PC-3 (cell line): ENCODE data around the gene PNLIPRP3. TPM values are rescaled to one million over a fixed set of nuclear protein-coding genes. Genes with fewer than 3 reads are reported as not detected.

Experiments
- ATAC-seq: fragments of 200-7000 bp; cut with Tn5 transposase; 2 replicates; pipeline ENCODE4 v1.9.1; 2020; ENCODE audit warnings: mild to moderate bottlenecking, moderate library complexity
- BruUV-seq: library from RNA; stranded (reverse); fragments of 400-500 nt; replicated peaks from 2 replicates; lab custom pipeline; 2021; lab: Mats Ljungman, UMichigan
- CTCF ChIA-PET: fragments of 300-600 bp; sonication (Branson Sonifier 250); formaldehyde crosslinking; loops from one replicate; lab custom pipeline; 2022; ENCODE audit warnings: antibody characterized with exemption; lab: Charles Lee
- POLR2A ChIA-PET: fragments of 300-600 bp; sonication (Branson Sonifier 250); formaldehyde crosslinking; loops from one replicate; lab custom pipeline; 2022; ENCODE audit warnings: antibody characterized with exemption; ENCODE audit not compliant: unreplicated experiment; lab: Charles Lee
- DNase-seq: peaks from one replicate; pipeline ENCODE4 v3.0.0-alpha.2; 2015
- H2AFZ ChIP-seq: fragments of 300-600 bp; sonication (generic); 2 replicates; pipeline ENCODE4 v1.6.0; 2016; ENCODE audit warnings: antibody characterized with exemption, low read length
- H3F3A ChIP-seq: fragments of 300-600 bp; sonication (generic); one replicate; pipeline ENCODE4 v1.6.0; 2017; ENCODE audit warnings: antibody characterized with exemption, low read length, control low read depth, mild to moderate bottlenecking; ENCODE audit not compliant: unreplicated experiment
- H3K27ac ChIP-seq: fragments of 300-600 bp; sonication (generic); 2 replicates; pipeline ENCODE4 v1.5.1; 2016; ENCODE audit warnings: mild to moderate bottlenecking, low read length
- H3K27me3 ChIP-seq: fragments of 300-600 bp; sonication (generic); 2 replicates; pipeline ENCODE4 v1.6.1; 2016; ENCODE audit warnings: low read length, mixed read lengths
- H3K36me3 ChIP-seq: fragments of 300-600 bp; sonication (generic); 2 replicates; pipeline ENCODE4 v1.6.1; 2016; ENCODE audit warnings: low read depth, mixed run types, low read length, mixed read lengths
- H3K4me1 ChIP-seq: fragments of 300-600 bp; sonication (generic); 2 replicates; pipeline ENCODE4 v1.5.1; 2016; ENCODE audit warnings: low read length; ENCODE audit not compliant: insufficient read depth
- H3K4me2 ChIP-seq: fragments of 300-600 bp; sonication (generic); 2 replicates; pipeline ENCODE4 v1.6.0; 2016; ENCODE audit warnings: low read length
- H3K4me3 ChIP-seq: fragments of 300-600 bp; sonication (generic); 2 replicates; pipeline ENCODE4 v1.5.1; 2016; ENCODE audit warnings: mild to moderate bottlenecking, low read length, mixed read lengths
- H3K79me2 ChIP-seq: fragments of 300-600 bp; sonication (generic); 2 replicates; pipeline ENCODE4 v1.6.1; 2017; ENCODE audit warnings: low read length, mixed read lengths
- H3K9ac ChIP-seq: fragments of 300-600 bp; sonication (generic); 2 replicates; pipeline ENCODE4 v1.6.0; 2016; ENCODE audit warnings: mild to moderate bottlenecking, low read length
- H3K9me2 ChIP-seq: fragments of 300-600 bp; sonication (generic); replicated peaks from 2 replicates; pipeline ENCODE4 v1.6.1; 2016; ENCODE audit warnings: mixed run types, low read length, mixed read lengths
- H3K9me3 ChIP-seq: fragments of 300-600 bp; sonication (generic); 2 replicates; pipeline ENCODE4 v1.6.1; 2016; ENCODE audit warnings: low read length, mixed read lengths
- H4K20me1 ChIP-seq: fragments of 300-600 bp; sonication (generic); 2 replicates; pipeline ENCODE4 v1.6.1; 2016; ENCODE audit warnings: low read length, mixed read lengths
- EZH2 ChIP-seq: fragments of 300-600 bp; sonication (generic); IDR thresholded peaks from one replicate; pipeline ENCODE4 v1.6.1; 2017; ENCODE audit warnings: antibody characterized with exemption, mild to moderate bottlenecking, low read length; ENCODE audit not compliant: unreplicated experiment
- EZH2phosphoT487 ChIP-seq: fragments of 300-600 bp; sonication (generic); IDR thresholded peaks from 2 replicates; pipeline ENCODE4 v1.6.1; 2018; ENCODE audit warnings: mild to moderate bottlenecking, antibody characterized with exemption, low read length, borderline replicate concordance
- intact Hi-C: fragments of 100-400 bp; cut with micrococcal nuclease; formaldehyde crosslinking; loops from 2 replicates; pipeline ENCODE4 v1.9.0; 2023
- total RNA-seq: library from RNA; depleted of rRNA; stranded (reverse); fragments of >200 nt; gene quantifications from 2 replicates; pipeline ENCODE4 v1.2.3, GENCODE V29; 2014
- TF ChIP-seq, protein P1 (sequence below): fragments of 300-600 bp; sonication (generic); conservative IDR thresholded peaks from 2 replicates; pipeline ENCODE4 v1.5.1; 2017; ENCODE audit warnings: antibody characterized with exemption, low read depth, mild to moderate bottlenecking, low read length

The PNLIPRP3 gene
- total RNA-seq, 1 experiment from 2014 or later, result not detected

DNA sequence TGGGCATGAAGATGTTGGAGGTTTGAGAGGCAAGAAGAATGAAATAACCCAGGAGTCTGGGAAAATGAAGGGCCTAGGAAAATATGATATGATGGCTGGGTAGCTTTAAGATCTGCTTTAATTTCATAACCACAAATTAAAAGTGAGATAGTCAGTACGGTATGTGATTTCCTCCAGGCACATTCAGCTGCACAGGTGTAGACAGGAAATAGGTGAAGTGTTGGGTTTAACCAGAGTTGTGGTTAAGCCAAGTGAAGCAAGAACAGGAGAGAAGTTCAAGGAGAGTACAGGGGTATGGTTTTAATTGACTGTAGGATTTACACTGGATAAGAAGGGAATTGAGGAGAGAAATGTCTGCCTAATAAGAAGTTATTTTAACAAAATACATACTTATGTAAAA is 2.6 kb downstream of the PNLIPRP3 start:
- CTCF ChIA-PET, result no interaction called here
- H3K4me3 ChIP-seq, result no peak overlapping the region

DNA sequence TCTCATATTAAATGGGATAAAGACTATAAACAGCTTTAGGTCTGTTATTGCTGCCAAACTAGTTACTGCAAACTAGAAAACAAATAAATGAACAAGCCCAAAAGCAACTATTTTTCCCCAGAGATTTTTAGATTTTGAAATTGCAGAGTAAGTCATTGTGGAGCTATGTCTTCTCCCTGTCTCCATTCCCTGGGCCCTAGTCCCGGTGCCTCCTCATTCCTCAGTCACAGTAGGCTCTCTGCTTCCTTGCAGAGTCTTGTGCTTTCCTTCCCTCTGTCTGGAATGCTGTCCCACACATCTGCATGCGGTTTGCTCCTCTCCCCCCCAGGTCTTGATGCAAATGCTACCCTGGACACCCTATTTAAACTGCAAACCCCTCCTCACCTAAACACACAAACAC is 4.0 kb downstream of the PNLIPRP3 start:
- no peak overlapping the region for H3K4me3 ChIP-seq
- H2AFZ ChIP-seq, result no peak overlapping the region
- no peak for TF ChIP-seq EZH2
- TF ChIP-seq EZH2phosphoT487, result no peak
- TF ChIP-seq, protein P1, sequence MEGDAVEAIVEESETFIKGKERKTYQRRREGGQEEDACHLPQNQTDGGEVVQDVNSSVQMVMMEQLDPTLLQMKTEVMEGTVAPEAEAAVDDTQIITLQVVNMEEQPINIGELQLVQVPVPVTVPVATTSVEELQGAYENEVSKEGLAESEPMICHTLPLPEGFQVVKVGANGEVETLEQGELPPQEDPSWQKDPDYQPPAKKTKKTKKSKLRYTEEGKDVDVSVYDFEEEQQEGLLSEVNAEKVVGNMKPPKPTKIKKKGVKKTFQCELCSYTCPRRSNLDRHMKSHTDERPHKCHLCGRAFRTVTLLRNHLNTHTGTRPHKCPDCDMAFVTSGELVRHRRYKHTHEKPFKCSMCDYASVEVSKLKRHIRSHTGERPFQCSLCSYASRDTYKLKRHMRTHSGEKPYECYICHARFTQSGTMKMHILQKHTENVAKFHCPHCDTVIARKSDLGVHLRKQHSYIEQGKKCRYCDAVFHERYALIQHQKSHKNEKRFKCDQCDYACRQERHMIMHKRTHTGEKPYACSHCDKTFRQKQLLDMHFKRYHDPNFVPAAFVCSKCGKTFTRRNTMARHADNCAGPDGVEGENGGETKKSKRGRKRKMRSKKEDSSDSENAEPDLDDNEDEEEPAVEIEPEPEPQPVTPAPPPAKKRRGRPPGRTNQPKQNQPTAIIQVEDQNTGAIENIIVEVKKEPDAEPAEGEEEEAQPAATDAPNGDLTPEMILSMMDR, result no peak
- intact Hi-C loops, result no loop called here
- H3F3A ChIP-seq, result no peaks in the 10 kb centered on the region
- no peaks in the 10 kb centered on the region for H3K27me3 ChIP-seq
- no peaks in the 10 kb centered on the region for H3K36me3 ChIP-seq
- H3K4me1 ChIP-seq, result no peaks in the 10 kb centered on the region
- no peak overlapping the region for H3K9ac ChIP-seq
- no peaks in the 10 kb centered on the region for H3K79me2 ChIP-seq
- POLR2A ChIA-PET, result no interaction called here
- no peak for DNase-seq
- ATAC-seq, result no peak
- no peak overlapping the region for H3K4me2 ChIP-seq
- no peak overlapping the region for H3K27ac ChIP-seq
- no TSS peak for BruUV-seq
- H3K9me2 ChIP-seq, result no peaks in the 10 kb centered on the region
- no peaks in the 10 kb centered on the region for H4K20me1 ChIP-seq
- CTCF ChIA-PET, result no interaction called here
- H3K9me3 ChIP-seq, result no peaks in the 10 kb centered on the region

More for the DNA sequence above, 2.6 kb downstream of the PNLIPRP3 start:
- Histone ChIP-seq H3K27ac (no peak overlapping the region), H4K20me1 (no peaks in the 10 kb centered on the region), H2AFZ (no peak overlapping the region), H3K4me2 (no peak overlapping the region), H3K4me1 (no peaks in the 10 kb centered on the region), H3K9ac (no peak overlapping the region), H3K36me3 (no peaks in the 10 kb centered on the region), H3K79me2 (no peaks in the 10 kb centered on the region), H3F3A (no peaks in the 10 kb centered on the region), H3K9me2 (no peaks in the 10 kb centered on the region), H3K27me3 (no peaks in the 10 kb centered on the region), H3K9me3 (no peaks in the 10 kb centered on the region)
- DNase-seq (no peak), ATAC-seq (no peak)
- POLR2A ChIA-PET, result no interaction called here
- BruUV-seq, result no TSS peak
- intact Hi-C loops, result no loop called here
- no peak for TF ChIP-seq EZH2
- no peak for TF ChIP-seq EZH2phosphoT487
- TF ChIP-seq, protein P1, result no peak

DNA sequence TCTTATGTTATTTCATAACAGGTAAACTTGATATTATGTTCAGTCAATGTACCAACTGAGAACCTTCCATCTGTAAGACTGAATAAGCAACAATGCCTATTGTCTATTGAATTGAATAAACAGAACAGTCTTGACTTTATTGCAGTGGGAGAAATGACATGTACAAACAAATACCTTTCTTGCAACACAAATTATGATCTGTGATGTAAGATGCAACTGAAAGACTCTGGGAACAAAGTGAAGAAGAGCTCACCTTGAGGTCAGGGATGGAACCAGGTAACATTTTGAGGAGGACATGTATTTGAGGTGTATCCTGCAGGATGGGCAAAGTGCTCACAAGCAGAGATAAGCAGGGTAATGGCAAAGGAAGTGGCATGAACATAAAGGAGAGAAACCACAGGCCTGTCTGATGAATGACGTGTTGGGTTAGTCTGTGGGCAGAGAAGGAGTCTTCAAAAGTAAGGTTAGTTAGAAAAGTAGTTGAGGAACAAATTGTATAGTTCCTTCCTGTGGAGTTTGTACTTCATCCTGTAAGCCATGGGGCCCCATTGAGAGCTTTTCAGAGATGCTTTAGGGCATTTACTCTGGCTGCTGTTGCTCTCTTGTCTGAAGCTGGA is 9.5 kb downstream of the PNLIPRP3 start:
- CTCF ChIA-PET, result no interaction called here
- POLR2A ChIA-PET, result no interaction called here
- TF ChIP-seq EZH2phosphoT487, result no peak
- TF ChIP-seq, protein P1, result no peak
- TF ChIP-seq EZH2, result no peak
- Histone ChIP-seq H3K36me3 (no peaks in the 10 kb centered on the region), H3K4me1 (no peaks in the 10 kb centered on the region), H3K79me2 (no peaks in the 10 kb centered on the region), H3K27me3 (no peaks in the 10 kb centered on the region), H3K9me2 (no peaks in the 10 kb centered on the region), H3K9ac (no peak overlapping the region), H3K4me3 (no peak overlapping the region), H4K20me1 (no peaks in the 10 kb centered on the region), H3K9me3 (no peaks in the 10 kb centered on the region), H3F3A (no peaks in the 10 kb centered on the region), H3K4me2 (no peak overlapping the region), H2AFZ (no peak overlapping the region), H3K27ac (no peak overlapping the region)
- BruUV-seq, result no TSS peak
- no peak for DNase-seq
- intact Hi-C loops, result no loop called here
- no peak for ATAC-seq
